Cardiac fibroblast (primary cell): ENCODE measurements around the gene LEMD2.

Experiments used
- DNase-seq, 2 donors: peaks; one replicate each; pipeline versions ENCODE4 v3.0.0 to v3.0.0-alpha.2; 2010; ENCODE audit warnings: low read depth in 2 of 2
- H3K4me3 ChIP-seq, 2 donors: replicated peaks in 1 of 2; 1 replicate in 1 of 2; 2 replicates in 1 of 2; pipeline ENCODE4 v1.5.1; 2011; ENCODE audit warnings: low read depth in 2 of 2, low read length in 2 of 2, mild to moderate bottlenecking in 2 of 2, moderate library complexity in 1 of 2
- TF ChIP-seq, protein P1 (sequence below): IDR thresholded peaks from one replicate; pipeline ENCODE4 v1.5.1; 2011; ENCODE audit warnings: low read depth, mild to moderate bottlenecking, low read length, inconsistent platforms

LEMD2 gene

DNA sequence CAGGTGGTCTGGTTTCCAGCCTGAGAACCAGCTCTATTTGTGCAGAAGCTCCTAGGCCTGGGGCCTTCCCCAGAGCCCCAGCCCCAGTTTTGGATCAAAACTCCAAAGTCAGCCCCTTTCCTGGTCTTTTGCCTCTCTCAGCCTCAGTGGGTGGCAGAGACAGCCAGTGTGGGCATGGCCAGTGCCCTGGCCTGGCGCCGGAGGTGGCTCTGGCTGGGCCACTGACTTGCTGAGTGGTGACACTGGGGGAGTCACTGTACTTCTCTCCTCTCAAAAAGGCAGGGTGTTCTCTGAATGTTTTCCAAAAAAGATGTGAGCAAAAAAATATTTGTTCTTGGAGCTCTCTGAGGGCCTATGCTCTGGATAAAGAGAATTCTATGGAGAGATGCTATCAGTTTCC, 34.9 kb upstream of the LEMD2 start:
- no peak for DNase-seq
- H3K4me3 ChIP-seq, result no peak overlapping the region
- TF ChIP-seq, protein P1, sequence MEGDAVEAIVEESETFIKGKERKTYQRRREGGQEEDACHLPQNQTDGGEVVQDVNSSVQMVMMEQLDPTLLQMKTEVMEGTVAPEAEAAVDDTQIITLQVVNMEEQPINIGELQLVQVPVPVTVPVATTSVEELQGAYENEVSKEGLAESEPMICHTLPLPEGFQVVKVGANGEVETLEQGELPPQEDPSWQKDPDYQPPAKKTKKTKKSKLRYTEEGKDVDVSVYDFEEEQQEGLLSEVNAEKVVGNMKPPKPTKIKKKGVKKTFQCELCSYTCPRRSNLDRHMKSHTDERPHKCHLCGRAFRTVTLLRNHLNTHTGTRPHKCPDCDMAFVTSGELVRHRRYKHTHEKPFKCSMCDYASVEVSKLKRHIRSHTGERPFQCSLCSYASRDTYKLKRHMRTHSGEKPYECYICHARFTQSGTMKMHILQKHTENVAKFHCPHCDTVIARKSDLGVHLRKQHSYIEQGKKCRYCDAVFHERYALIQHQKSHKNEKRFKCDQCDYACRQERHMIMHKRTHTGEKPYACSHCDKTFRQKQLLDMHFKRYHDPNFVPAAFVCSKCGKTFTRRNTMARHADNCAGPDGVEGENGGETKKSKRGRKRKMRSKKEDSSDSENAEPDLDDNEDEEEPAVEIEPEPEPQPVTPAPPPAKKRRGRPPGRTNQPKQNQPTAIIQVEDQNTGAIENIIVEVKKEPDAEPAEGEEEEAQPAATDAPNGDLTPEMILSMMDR, result no peak

DNA sequence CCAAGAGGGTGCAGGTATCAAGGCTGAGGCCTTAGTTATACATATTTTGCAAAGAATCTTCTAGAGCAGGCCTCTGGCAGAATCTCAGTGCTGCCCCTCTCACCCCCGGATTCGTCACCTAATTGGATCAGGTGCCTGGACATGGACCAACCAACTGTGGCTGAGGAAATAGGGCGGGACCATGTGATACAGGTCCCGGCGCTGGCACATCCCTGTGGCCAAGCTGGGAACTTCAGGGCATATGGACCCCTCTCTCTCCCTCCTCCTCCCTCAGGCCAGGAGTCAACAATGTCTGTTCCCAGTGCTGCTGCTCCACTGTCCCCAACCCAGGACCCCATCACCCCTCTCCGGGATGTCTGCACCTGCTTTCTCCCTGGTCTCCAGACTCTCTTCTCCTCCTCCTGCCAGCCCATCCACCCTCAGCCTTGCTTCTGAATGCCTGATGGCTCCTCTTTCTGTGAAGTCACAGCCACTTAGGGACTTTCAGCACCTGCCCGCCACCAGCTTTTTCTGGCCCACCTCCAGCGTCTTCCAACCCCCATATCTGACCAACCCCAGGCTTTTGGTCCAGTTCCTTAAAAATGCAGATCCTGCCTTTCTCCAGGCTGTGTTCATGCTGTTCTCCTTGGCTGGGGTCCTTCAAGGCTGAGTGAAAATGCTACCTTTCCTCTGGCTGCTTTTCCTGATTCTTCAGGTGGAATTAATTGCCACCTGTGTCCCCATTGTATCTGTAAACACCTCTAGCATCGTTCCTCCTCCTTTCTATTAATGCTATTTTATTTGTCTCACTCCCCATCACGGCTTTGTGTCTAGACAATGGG, 33.9 kb upstream of the LEMD2 start:
- peak; percentile 14 to 18 for DNase-seq
- TF ChIP-seq, protein P1, result peak; percentile 40
- no peak overlapping the region for H3K4me3 ChIP-seq

DNA sequence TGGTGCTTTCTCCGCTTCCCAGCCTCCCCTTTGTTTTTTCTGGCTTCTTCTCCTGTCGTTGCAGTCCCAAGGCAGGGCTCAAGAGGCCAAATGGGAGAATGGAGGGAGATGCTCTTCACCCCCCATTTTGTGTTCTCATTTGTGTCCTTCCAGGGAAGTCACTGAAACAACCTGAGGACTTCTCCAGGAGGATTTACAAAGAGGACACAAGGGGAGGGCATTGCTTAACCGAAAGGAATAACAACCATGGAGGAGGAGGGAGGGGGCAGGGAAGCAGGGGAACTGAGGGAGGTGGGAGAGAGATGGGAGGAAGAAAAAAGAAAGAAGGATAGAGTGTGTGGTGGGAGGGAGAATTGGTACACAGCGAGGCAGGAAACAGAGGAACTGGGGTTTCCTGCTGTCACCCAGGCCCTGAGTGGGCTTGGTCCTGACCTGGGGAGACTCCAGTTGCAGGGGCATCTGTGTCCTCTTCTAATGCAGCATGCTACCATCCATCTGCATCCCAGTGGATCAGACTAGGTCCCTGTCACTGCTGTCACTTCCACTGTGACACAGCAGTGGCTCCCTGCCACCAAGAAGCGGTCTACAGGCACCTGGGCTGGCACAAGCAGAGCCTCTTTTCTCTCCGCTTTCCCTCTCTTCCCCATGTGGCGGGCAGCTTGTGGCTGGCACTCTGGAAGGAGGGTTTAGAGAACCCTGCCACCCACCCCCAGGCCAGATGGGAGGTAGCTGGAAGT, 32.0 kb upstream of the LEMD2 start:
- TF ChIP-seq, protein P1, result no peak
- DNase-seq, result no peak
- H3K4me3 ChIP-seq, result no peak overlapping the region

DNA sequence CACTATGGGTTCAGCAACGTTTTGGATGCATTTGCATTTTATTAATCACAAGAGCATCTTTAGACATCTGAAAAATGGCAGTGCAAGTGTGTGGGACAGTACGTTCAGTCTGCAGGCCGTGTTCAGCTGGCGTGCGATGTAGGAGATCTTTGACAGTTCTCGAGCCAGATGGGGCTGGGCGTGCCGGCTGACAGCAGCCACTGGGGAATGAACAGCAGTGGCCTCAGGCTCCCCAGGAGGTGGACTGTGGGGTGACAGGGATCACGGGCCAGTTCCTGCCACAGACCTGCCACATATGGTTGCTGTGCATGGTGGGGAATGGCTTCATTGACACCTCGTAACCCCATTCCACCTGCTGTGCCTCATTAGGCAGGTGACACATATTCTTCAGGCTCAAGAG, 31.3 kb upstream of the LEMD2 start:
- DNase-seq, result no peak
- no peak overlapping the region for H3K4me3 ChIP-seq
- TF ChIP-seq, protein P1, result no peak

DNA sequence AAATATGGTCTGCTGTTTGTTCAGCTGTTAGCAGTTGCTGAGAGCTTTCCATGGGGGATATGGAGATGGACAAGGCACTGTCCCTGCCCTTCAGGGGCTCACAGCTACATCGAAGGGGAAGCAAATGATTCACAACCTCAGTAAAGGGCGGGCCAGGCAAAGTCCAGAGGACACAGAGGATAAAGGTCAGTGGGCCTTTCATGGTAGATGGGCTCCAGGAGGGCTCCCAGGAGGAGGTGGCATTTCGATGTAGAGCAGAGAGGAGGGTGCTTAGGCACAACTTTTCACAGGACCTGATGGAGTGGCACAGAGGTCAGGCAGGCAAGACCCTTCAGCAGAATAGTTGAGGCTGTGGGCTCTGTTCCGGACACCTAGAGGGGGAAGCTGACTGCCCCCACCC, 30.1 kb upstream of the LEMD2 start:
- no peak for DNase-seq
- H3K4me3 ChIP-seq, result no peak overlapping the region
- TF ChIP-seq, protein P1, result no peak

DNA sequence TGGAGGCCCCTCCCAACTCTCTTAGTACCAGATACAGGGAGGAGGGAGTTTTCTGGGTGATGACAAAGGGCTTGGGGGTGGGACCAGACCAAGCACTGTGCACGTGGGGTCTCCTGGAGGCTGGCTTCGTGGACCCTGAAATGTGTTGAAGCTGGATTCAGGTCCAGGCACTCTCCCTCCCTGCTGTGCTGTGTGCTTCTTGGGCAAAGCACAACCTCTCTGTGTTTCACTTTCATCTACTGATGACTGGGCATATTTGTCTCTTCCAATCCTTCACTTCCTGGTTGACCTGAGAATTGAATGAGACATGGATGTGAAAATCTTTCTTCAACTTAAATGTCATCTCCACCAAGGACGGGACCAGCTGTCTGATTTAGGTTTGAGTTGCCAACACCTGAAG, 29.4 kb upstream of the LEMD2 start:
- no peak overlapping the region for H3K4me3 ChIP-seq
- TF ChIP-seq, protein P1, result no peak
- no peak for DNase-seq
